ENCODE measurements around the gene TIMM50. TPM values are rescaled to one million over a fixed set of nuclear protein-coding genes. Genes with fewer than 3 reads are reported as not detected.

TIMM50 gene
- total RNA-seq, 1 donor from 2014 or later = 93.8 TPM

DNA sequence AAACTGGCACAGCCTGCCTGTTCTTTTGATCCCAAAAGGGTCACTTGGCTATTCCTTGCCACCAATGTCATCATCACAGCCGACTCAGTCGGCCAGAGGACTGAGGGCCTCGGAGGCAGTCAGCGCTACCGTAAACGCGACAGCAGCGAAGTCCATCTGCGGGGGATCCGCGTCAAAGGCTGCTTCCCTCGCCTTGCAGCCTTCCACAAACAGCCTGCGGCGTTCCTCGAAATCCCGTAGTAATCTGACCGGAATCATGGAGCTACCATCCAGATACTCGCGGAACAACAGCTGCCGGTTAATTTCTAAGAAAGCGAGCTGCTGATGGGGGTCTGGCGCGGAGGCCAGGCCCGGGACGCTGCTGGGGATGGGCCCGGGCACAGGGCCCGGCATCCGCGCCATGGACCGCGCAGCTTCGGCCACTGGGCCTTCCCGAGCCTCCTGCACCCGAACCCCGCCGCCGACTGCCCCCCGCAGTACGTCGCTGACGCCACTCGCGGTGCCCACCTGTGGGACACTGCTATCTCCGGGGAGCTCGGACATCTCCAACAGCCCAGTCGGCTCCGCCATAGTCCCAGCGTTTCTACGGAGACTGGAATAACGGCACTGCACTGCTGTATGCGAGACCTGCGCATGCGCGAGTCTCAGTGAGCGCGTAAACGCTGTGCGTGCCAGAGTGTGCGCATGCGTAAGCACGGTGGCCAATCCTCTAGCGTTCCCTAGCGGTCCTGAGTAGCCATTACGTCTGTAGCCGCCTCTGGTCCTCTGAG lies 51.8 kb downstream of the TIMM50 start, which contains the start of gene EID2B:
Gene EID2B (minus strand): TSS at position 620 of the 770 bp plus-strand sequence. CDS start 50 bp downstream, at position 570.
- peak; percentile 87 for DNase-seq (ENCODE audit: low read depth, low spot score)

- DNase-seq (ENCODE audit: low read depth, low spot score) = no peak
Observed at GRCh38 chr19:39533003-39533512, 52.4 kb downstream of the TIMM50 start.

- no peak for DNase-seq (ENCODE audit: low read depth, low spot score)
Observed at GRCh38 chr19:39533791-39534190, 53.2 kb downstream of the TIMM50 start.

- DNase-seq (ENCODE audit: low read depth, low spot score) = no peak
Observed at GRCh38 chr19:39539165-39539517, 58.5 kb downstream of the TIMM50 start.

GRCh38 chr19:39539518-39540332 lies 59.1 kb downstream of the TIMM50 start, which contains the start of gene EID2:
Gene EID2 (minus strand): TSS chr19:39540161. CDS start chr19:39540079, 82 bp downstream.
- DNase-seq (ENCODE audit: low read depth, low spot score) = peak; percentile 81

- DNase-seq (ENCODE audit: low read depth, low spot score) = no peak
Observed at GRCh38 chr19:39540333-39540673, 59.7 kb downstream of the TIMM50 start.

Other genes starting within 250 kb of the TIMM50 start
- not detected in 2 replicates for gene IFNL3, start 235.8 kb upstream of the TIMM50 start, total RNA-seq
- gene IFNL4, start 232.0 kb upstream of the TIMM50 start, total RNA-seq = not detected in 2 replicates
- not detected in 2 replicates for gene IFNL2, start 212.4 kb upstream of the TIMM50 start, total RNA-seq
- gene IFNL1, start 184.4 kb upstream of the TIMM50 start, total RNA-seq = not detected in 2 replicates
- 0.04 and 0.07 TPM in 2 replicates for gene LRFN1, start 160.0 kb upstream of the TIMM50 start, total RNA-seq
- gene GMFG, start 144.8 kb upstream of the TIMM50 start, total RNA-seq = 6.9 and 19.4 TPM in 2 replicates
- gene SAMD4B, start 138.4 kb upstream of the TIMM50 start, total RNA-seq = 26.4 and 36.7 TPM in 2 replicates
- gene PAF1, start 89.7 kb upstream of the TIMM50 start, total RNA-seq = 42.3 and 55.5 TPM in 2 replicates
- gene MED29, start 89.5 kb upstream of the TIMM50 start, total RNA-seq = 14.2 and 20.1 TPM in 2 replicates
- gene ZFP36, start 74.0 kb upstream of the TIMM50 start, total RNA-seq = 0.59 and 1.1 TPM in 2 replicates
- gene PLEKHG2, start 68.2 kb upstream of the TIMM50 start, total RNA-seq = 10.7 and 13.2 TPM in 2 replicates
- gene RPS16, start 44.9 kb upstream of the TIMM50 start, total RNA-seq = 195 and 372 TPM in 2 replicates
- gene SUPT5H, start 35.3 kb upstream of the TIMM50 start, total RNA-seq = 52.4 and 60.3 TPM in 2 replicates
- gene DLL3, start 18.1 kb downstream of the TIMM50 start, total RNA-seq = 0.25 and 0.53 TPM in 2 replicates
- gene SELENOV, start 34.3 kb downstream of the TIMM50 start, total RNA-seq = not detected in 2 replicates
- 3.1 and 4.7 TPM in 2 replicates for gene EID2B, start 52.0 kb downstream of the TIMM50 start, total RNA-seq
- gene EID2, start 59.3 kb downstream of the TIMM50 start, total RNA-seq = 19.2 and 19.6 TPM in 2 replicates
- not detected in 2 replicates for gene LGALS13, start 121.7 kb downstream of the TIMM50 start, total RNA-seq
- not detected in 2 replicates for gene LGALS16, start 175.1 kb downstream of the TIMM50 start, total RNA-seq
- not detected in 2 replicates for gene LGALS14, start 223.6 kb downstream of the TIMM50 start, total RNA-seq